Measurements from ENCODE around the gene PPM1G. TPM values are rescaled to one million over a fixed set of nuclear protein-coding genes. Genes with fewer than 3 reads are reported as not detected.

Gene PPM1G
- polyA plus RNA-seq, 1 donor (not counting 4 experiments of a cell fraction or from before 2014, with no cell fraction given) = 55.5 TPM

DNA sequence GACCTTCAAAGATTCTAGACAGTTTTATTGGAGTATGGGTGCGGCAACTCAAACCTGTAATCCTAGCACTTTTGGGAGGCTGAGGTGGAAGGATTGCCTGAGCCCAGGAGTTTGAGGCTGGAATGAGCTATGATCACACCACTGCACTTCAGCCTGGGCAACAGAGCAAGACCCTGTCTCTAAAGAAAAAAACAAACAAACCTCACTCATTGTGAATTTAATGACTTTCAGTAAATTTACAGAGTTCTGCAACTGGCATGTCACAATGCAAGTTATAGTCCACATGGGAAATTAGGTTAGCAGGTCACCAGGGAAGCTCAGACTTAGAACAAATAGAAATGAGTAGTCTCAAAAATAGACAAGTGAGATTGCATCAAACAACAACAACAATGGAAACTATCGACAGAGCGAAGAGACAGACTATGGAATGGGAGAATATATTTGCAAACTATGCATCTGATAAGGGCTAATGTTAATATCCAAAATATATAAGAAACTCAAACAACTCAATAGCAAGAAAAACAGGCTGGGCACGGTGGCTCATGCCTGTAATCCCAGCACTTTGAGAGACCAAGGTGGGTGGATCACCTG, 12.4 kb upstream of the PPM1G start:
- Histone ChIP-seq H2AFZ (ENCODE audit: control insufficient read depth, low read length) (no peak overlapping the region), H4K20me1 (ENCODE audit: control insufficient read depth, extremely low read depth, insufficient read depth, low read length) (no peaks in the 10 kb centered on the region), H3K9ac (ENCODE audit: control insufficient read depth, extremely low read depth, insufficient read depth, low read length) (no peak overlapping the region), H3K79me2 (ENCODE audit: control insufficient read depth, insufficient read depth, low read length) (no peaks in the 10 kb centered on the region), H3K9me1 (ENCODE audit: control insufficient read depth, extremely low read depth, insufficient read depth, low read length) (no peaks in the 10 kb centered on the region), H3K9me3 (ENCODE audit: control insufficient read depth, low read depth, low read length) (no peaks in the 10 kb centered on the region), H3K4me3 (ENCODE audit: control insufficient read depth in 2 of 3, extremely low read depth in 1 of 3, insufficient read depth in 2 of 3, low read depth in 1 of 3, low read length in 3 of 3) (no peak overlapping the region), H3K36me3 (ENCODE audit: control insufficient read depth in 2 of 2, extremely low read depth in 1 of 2, insufficient read depth in 2 of 2, low read length in 2 of 2) (no peaks in the 10 kb centered on the region), H3K4me2 (ENCODE audit: control insufficient read depth, extremely low read depth, insufficient read depth, low read depth, low read length) (no peak overlapping the region), H3K4me1 (ENCODE audit: control insufficient read depth, extremely low read depth, insufficient read depth, low read length) (no peaks in the 10 kb centered on the region), H3K27ac (ENCODE audit: control insufficient read depth, insufficient read depth, low read length) (no peak overlapping the region), H3K27me3 (ENCODE audit: control insufficient read depth, extremely low read depth, insufficient read depth, low read length) (no peaks in the 10 kb centered on the region)
- FAIRE-seq (no peak), DNase-seq (ENCODE audit: low read depth, low spot score) (no peak)
- TF ChIP-seq CTCF (optimal IDR thresholded peaks at IDR 0.05 in 1 of 3, IDR thresholded peaks at IDR 0.05 in 1 of 3, conservative IDR thresholded peaks at IDR 0.05 in 1 of 3; ENCODE audit: extremely low read depth in 1 of 3, insufficient read depth in 2 of 3, low read length in 3 of 3) (no peak), EZH2 (IDR thresholded peaks at IDR 0.05; ENCODE audit: low read length) (no peak)
- dilution Hi-C loops (cut with MboI; ENCODE audit: extremely low pct_ligation_motif_present, low sequenced_read_pairs) = no loop called here

- DNase-seq (ENCODE audit: low read depth, low spot score) (no peak), FAIRE-seq (no peak)
- no peaks in the 10 kb centered on the region for H3K79me2 ChIP-seq (ENCODE audit: control insufficient read depth, insufficient read depth, low read length)
- no peaks in the 10 kb centered on the region for H3K27me3 ChIP-seq (ENCODE audit: control insufficient read depth, extremely low read depth, insufficient read depth, low read length)
- H3K4me2 ChIP-seq (ENCODE audit: control insufficient read depth, extremely low read depth, insufficient read depth, low read depth, low read length) = no peak overlapping the region
- H3K36me3 ChIP-seq (ENCODE audit: control insufficient read depth in 2 of 2, extremely low read depth in 1 of 2, insufficient read depth in 2 of 2, low read length in 2 of 2) = no peaks in the 10 kb centered on the region
- dilution Hi-C loops (cut with MboI; ENCODE audit: extremely low pct_ligation_motif_present, low sequenced_read_pairs) = no loop called here
- no peaks in the 10 kb centered on the region for H3K9me3 ChIP-seq (ENCODE audit: control insufficient read depth, low read depth, low read length)
- H3K4me1 ChIP-seq (ENCODE audit: control insufficient read depth, extremely low read depth, insufficient read depth, low read length) = no peaks in the 10 kb centered on the region
- H3K9me1 ChIP-seq (ENCODE audit: control insufficient read depth, extremely low read depth, insufficient read depth, low read length) = no peaks in the 10 kb centered on the region
- TF ChIP-seq EZH2 (IDR thresholded peaks at IDR 0.05; ENCODE audit: low read length) (no peak), CTCF (optimal IDR thresholded peaks at IDR 0.05 in 1 of 3, IDR thresholded peaks at IDR 0.05 in 1 of 3, conservative IDR thresholded peaks at IDR 0.05 in 1 of 3; ENCODE audit: extremely low read depth in 1 of 3, insufficient read depth in 2 of 3, low read length in 3 of 3) (no peak)
- H3K27ac ChIP-seq (ENCODE audit: control insufficient read depth, insufficient read depth, low read length) = no peak overlapping the region
- H2AFZ ChIP-seq (ENCODE audit: control insufficient read depth, low read length) = no peak overlapping the region
- H4K20me1 ChIP-seq (ENCODE audit: control insufficient read depth, extremely low read depth, insufficient read depth, low read length) = no peaks in the 10 kb centered on the region
- no peak overlapping the region for H3K4me3 ChIP-seq (ENCODE audit: control insufficient read depth in 2 of 3, extremely low read depth in 1 of 3, insufficient read depth in 2 of 3, low read depth in 1 of 3, low read length in 3 of 3)
- H3K9ac ChIP-seq (ENCODE audit: control insufficient read depth, extremely low read depth, insufficient read depth, low read length) = no peak overlapping the region
These were observed 11.6 kb upstream of the PPM1G start for GRCh38 chr2:27420996-27421395.

Data from keratinocyte (primary cell).